Smooth muscle cell (in vitro differentiated cells): ENCODE data around the gene HS2ST1. TPM values are rescaled to one million over a fixed set of nuclear protein-coding genes. Genes with fewer than 3 reads are reported as not detected.
"Not testable (repeated sequence)": the region's sequence is repeated elsewhere in the genome, so short reads cannot be mapped to it uniquely, and the experiment has no call there.

Experiments
- DNase-seq: peaks from one replicate; lab custom pipeline; 2025; ENCODE audit not compliant: unreplicated experiment; lab: John Stamatoyannopoulos, UW
- H2AFZ ChIP-seq: fragments of 200-600 bp; sonication (generic); 2 replicates; pipeline ENCODE4 v1.6.0; 2016; ENCODE audit warnings: antibody characterized with exemption, low read depth, mild to moderate bottlenecking
- H3F3A ChIP-seq: fragments of 200-600 bp; sonication (generic); 2 replicates; pipeline ENCODE4 v1.6.0; 2017; ENCODE audit warnings: antibody characterized with exemption, low read depth
- H3K27ac ChIP-seq: fragments of 200-600 bp; sonication (generic); 2 replicates; pipeline ENCODE4 v1.5.1; 2016; ENCODE audit warnings: low read depth, mild to moderate bottlenecking
- H3K27me3 ChIP-seq: fragments of 200-600 bp; sonication (generic); 2 replicates; pipeline ENCODE4 v1.6.1; 2016; ENCODE audit warnings: low read depth, mild to moderate bottlenecking
- H3K36me3 ChIP-seq: fragments of 200-600 bp; sonication (generic); 2 replicates; pipeline ENCODE4 v1.5.1; 2016; ENCODE audit warnings: low read depth
- H3K4me1 ChIP-seq: fragments of 200-600 bp; sonication (generic); 2 replicates; pipeline ENCODE4 v1.5.1; 2016; ENCODE audit warnings: low read depth
- H3K4me2 ChIP-seq: fragments of 200-600 bp; sonication (generic); 2 replicates; pipeline ENCODE4 v1.6.0; 2016; ENCODE audit warnings: mild to moderate bottlenecking
- H3K4me3 ChIP-seq: fragments of 200-600 bp; sonication (generic); 2 replicates; pipeline ENCODE4 v1.5.1; 2016; ENCODE audit warnings: mild to moderate bottlenecking
- H3K79me2 ChIP-seq: fragments of 200-600 bp; sonication (generic); 2 replicates; pipeline ENCODE4 v1.6.0; 2016; ENCODE audit warnings: low read depth, mild to moderate bottlenecking
- H3K9ac ChIP-seq: fragments of 200-600 bp; sonication (generic); 2 replicates; pipeline ENCODE4 v1.6.0; 2016; ENCODE audit warnings: low read depth
- H3K9me3 ChIP-seq: fragments of 200-600 bp; sonication (generic); replicated peaks from 2 replicates; pipeline ENCODE4 v1.5.1; 2016; ENCODE audit warnings: low read depth
- H4K20me1 ChIP-seq: fragments of 200-600 bp; sonication (generic); 2 replicates; pipeline ENCODE4 v1.6.0; 2016; ENCODE audit warnings: low read depth
- WGBS: methylation state at CpG from one replicate; pipeline ENCODE4 v1.1.7; 2016; ENCODE audit warnings: low lambda C conversion rate; 5-methylcytosine and 5-hydroxymethylcytosine counted together
- polyA plus RNA-seq: library from polyadenylated mRNA; unstranded; fragments of >200 nt; fragmentation: Nextera tagmentation; extraction: Ambion mirVana; gene quantifications from 2 replicates; pipeline ENCODE4 v1.2.1, GENCODE V29; 2016
- total RNA-seq: library from RNA; depleted of rRNA; stranded (reverse); fragments of >200 nt; gene quantifications from 2 replicates; pipeline ENCODE4 v1.2.3, GENCODE V29; 2014
- TF ChIP-seq, protein P1 (sequence below): fragments of 200-600 bp; sonication (generic); IDR thresholded peaks from 2 replicates; pipeline ENCODE4 v1.5.1; 2017; ENCODE audit warnings: borderline replicate concordance, mild to moderate bottlenecking, antibody characterized with exemption; ENCODE audit not compliant: insufficient read depth, poor library complexity, severe bottlenecking

HS2ST1 gene
- total and polyA plus RNA-seq, 2 experiments from 2014 or later = 14.6 to 35.6 TPM

GRCh38 chr1:87017998-87018672 is 103.7 kb downstream of the HS2ST1 start:
- Histone ChIP-seq H3K27ac (no peak overlapping the region), H3K9me3 (no peaks in the 10 kb centered on the region), H3K4me2 (no peak overlapping the region), H3K27me3 (no peaks in the 10 kb centered on the region), H3K9ac (no peak overlapping the region), H3K79me2 (peaks cover 29% of the 10 kb centered on the region), H2AFZ (no peak overlapping the region), H3K4me1 (no peaks in the 10 kb centered on the region), H4K20me1 (peaks cover 9% of the 10 kb centered on the region), H3K36me3 (no peaks in the 10 kb centered on the region), H3K4me3 (no peak overlapping the region), H3F3A (no peaks in the 10 kb centered on the region)
- DNase-seq = no peak
- TF ChIP-seq, protein P1, sequence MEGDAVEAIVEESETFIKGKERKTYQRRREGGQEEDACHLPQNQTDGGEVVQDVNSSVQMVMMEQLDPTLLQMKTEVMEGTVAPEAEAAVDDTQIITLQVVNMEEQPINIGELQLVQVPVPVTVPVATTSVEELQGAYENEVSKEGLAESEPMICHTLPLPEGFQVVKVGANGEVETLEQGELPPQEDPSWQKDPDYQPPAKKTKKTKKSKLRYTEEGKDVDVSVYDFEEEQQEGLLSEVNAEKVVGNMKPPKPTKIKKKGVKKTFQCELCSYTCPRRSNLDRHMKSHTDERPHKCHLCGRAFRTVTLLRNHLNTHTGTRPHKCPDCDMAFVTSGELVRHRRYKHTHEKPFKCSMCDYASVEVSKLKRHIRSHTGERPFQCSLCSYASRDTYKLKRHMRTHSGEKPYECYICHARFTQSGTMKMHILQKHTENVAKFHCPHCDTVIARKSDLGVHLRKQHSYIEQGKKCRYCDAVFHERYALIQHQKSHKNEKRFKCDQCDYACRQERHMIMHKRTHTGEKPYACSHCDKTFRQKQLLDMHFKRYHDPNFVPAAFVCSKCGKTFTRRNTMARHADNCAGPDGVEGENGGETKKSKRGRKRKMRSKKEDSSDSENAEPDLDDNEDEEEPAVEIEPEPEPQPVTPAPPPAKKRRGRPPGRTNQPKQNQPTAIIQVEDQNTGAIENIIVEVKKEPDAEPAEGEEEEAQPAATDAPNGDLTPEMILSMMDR = no peak
- WGBS = 88% methylated on average over 4 of the region's 4 CpGs

DNA sequence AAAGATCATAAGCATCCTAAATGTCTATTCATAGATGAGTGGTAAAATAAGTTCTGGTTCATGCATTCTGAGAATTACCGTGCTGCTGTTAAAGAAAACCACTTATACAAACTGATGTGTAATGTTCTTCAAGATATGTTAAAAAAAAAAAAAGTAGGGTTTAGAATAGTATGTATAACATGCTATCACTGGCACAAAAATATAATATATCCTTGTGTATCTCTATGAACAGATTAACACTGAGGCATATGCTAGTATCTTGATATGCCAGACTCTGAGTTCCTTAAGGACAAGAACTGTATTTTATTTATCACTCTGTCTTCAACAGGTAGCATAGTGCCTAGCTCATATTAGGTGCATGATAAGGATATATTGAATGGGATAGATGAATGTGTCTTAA is 108.9 kb downstream of the HS2ST1 start:
- TF ChIP-seq, protein P1 = no peak
- Histone ChIP-seq H3K27ac (no peak overlapping the region), H3K79me2 (peaks cover 22% of the 10 kb centered on the region), H3K4me3 (no peak overlapping the region), H3F3A (no peaks in the 10 kb centered on the region), H3K4me2 (no peak overlapping the region), H4K20me1 (peaks cover 12% of the 10 kb centered on the region), H3K9ac (no peak overlapping the region), H3K4me1 (no peaks in the 10 kb centered on the region), H3K27me3 (no peaks in the 10 kb centered on the region), H3K36me3 (no peaks in the 10 kb centered on the region), H3K9me3 (no peaks in the 10 kb centered on the region), H2AFZ (no peak overlapping the region)
- no peak for DNase-seq
- 0% methylated on average over 1 of the region's 1 CpG for WGBS

- no peak overlapping the region for H2AFZ ChIP-seq
- no peaks in the 10 kb centered on the region for H3K9me3 ChIP-seq
- TF ChIP-seq, protein P1 = peak; percentile 39
- DNase-seq = no peak
- H3K36me3 ChIP-seq = no peaks in the 10 kb centered on the region
- no peaks in the 10 kb centered on the region for H3F3A ChIP-seq
- no peak overlapping the region for H3K4me2 ChIP-seq
- no peak overlapping the region for H3K9ac ChIP-seq
- H3K27ac ChIP-seq = no peak overlapping the region
- 86% methylated on average over 2 of the region's 2 CpGs for WGBS
- no peaks in the 10 kb centered on the region for H3K27me3 ChIP-seq
- H4K20me1 ChIP-seq = peaks cover 6% of the 10 kb centered on the region
- H3K4me3 ChIP-seq = no peak overlapping the region
- H3K4me1 ChIP-seq = no peaks in the 10 kb centered on the region
- peaks cover 19% of the 10 kb centered on the region for H3K79me2 ChIP-seq
Measured at GRCh38 chr1:87024936-87025540, 110.6 kb downstream of the HS2ST1 start.

- 96% methylated on average over 4 of the region's 4 CpGs for WGBS
- H3K4me1 ChIP-seq, DNase-seq, H4K20me1 ChIP-seq, H3K27ac ChIP-seq, H3K27me3 ChIP-seq, H3K9me3 ChIP-seq, H3K36me3 ChIP-seq, H3K4me2 ChIP-seq, H2AFZ ChIP-seq, H3K9ac ChIP-seq, H3F3A ChIP-seq, H3K79me2 ChIP-seq, H3K4me3 ChIP-seq: not testable (repeated sequence)
Measured at GRCh38 chr1:87027561-87027960, 113.1 kb downstream of the HS2ST1 start.
